Trophoblast cell (in vitro differentiated cells and primary cell): ENCODE data around the gene ISG20L2.
A peak's percentile ranks its signal among the peaks of the same experiment; 100 is the strongest.

ENCODE experiments used
- DNase-seq, 2 donors: peaks; one replicate each; pipeline ENCODE4 v3.0.0-alpha.2; 2016
- H2AFZ ChIP-seq: 2 replicates; pipeline ENCODE4 v1.6.1; 2013; ENCODE audit warnings: low read length, moderate library complexity, mild to moderate bottlenecking; ENCODE audit not compliant: insufficient read depth, poor library complexity
- H2AK5ac ChIP-seq: 2 replicates; pipeline ENCODE4 v1.6.1; 2013; ENCODE audit warnings: mild to moderate bottlenecking, low read length
- H2BK120ac ChIP-seq: 2 replicates; pipeline ENCODE4 v1.6.1; 2013; ENCODE audit warnings: low read length, mild to moderate bottlenecking, moderate library complexity; ENCODE audit not compliant: insufficient read depth, poor library complexity
- H2BK12ac ChIP-seq: 2 replicates; pipeline ENCODE4 v1.6.1; 2013; ENCODE audit warnings: mild to moderate bottlenecking, low read length, moderate library complexity
- H2BK5ac ChIP-seq: 2 replicates; pipeline ENCODE4 v1.6.1; 2013; ENCODE audit warnings: low read length, low read depth, moderate library complexity, mild to moderate bottlenecking; ENCODE audit not compliant: poor library complexity
- H3K14ac ChIP-seq: 2 replicates; pipeline ENCODE4 v1.6.1; 2013; ENCODE audit warnings: mild to moderate bottlenecking, low read length
- H3K18ac ChIP-seq: 2 replicates; pipeline ENCODE4 v1.6.1; 2013; ENCODE audit warnings: mild to moderate bottlenecking, low read length
- H3K23ac ChIP-seq: 2 replicates; pipeline ENCODE4 v1.6.1; 2013; ENCODE audit warnings: low read length
- H3K27ac ChIP-seq: 2 replicates; pipeline ENCODE4 v1.5.1; 2013; ENCODE audit warnings: low read depth, mild to moderate bottlenecking, inconsistent platforms, low read length, moderate library complexity
- H3K27me3 ChIP-seq: 2 replicates; pipeline ENCODE4 v1.6.1; 2013; ENCODE audit warnings: inconsistent platforms, mild to moderate bottlenecking, low read length, moderate library complexity; ENCODE audit not compliant: insufficient read depth
- H3K36me3 ChIP-seq, 2 experiments: 1 replicate in 1 of 2; 2 replicates in 1 of 2; pipeline ENCODE4 v1.6.1; 2013; ENCODE audit warnings: low read length in 2 of 2, mild to moderate bottlenecking in 2 of 2, moderate library complexity in 1 of 2; ENCODE audit not compliant: insufficient read depth in 2 of 2, control insufficient read depth in 1 of 2
- H3K4ac ChIP-seq: 2 replicates; pipeline ENCODE4 v1.6.1; 2013; ENCODE audit warnings: low read depth, mild to moderate bottlenecking, low read length, moderate library complexity
- H3K4me1 ChIP-seq, 2 experiments: 1 replicate in 1 of 2; 2 replicates in 1 of 2; pipeline ENCODE4 v1.6.1; 2013; ENCODE audit warnings: low read length in 2 of 2, mild to moderate bottlenecking in 2 of 2, moderate library complexity in 1 of 2; ENCODE audit not compliant: insufficient read depth in 2 of 2, control insufficient read depth in 1 of 2
- H3K4me2 ChIP-seq: 2 replicates; pipeline ENCODE4 v1.6.1; 2013; ENCODE audit warnings: inconsistent platforms, mild to moderate bottlenecking, low read length, moderate library complexity
- H3K4me3 ChIP-seq: 2 replicates; pipeline ENCODE4 v1.5.1; 2013; ENCODE audit warnings: mild to moderate bottlenecking, low read depth, low read length, inconsistent platforms
- H3K79me1 ChIP-seq: one replicate; pipeline ENCODE4 v1.6.1; 2013; ENCODE audit warnings: low read length
- H3K79me2 ChIP-seq: 2 replicates; pipeline ENCODE4 v1.6.1; 2013; ENCODE audit warnings: low read length, mild to moderate bottlenecking; ENCODE audit not compliant: control insufficient read depth, insufficient read depth, poor library complexity
- H3K9ac ChIP-seq: 2 replicates; pipeline ENCODE4 v1.6.1; 2013; ENCODE audit warnings: mild to moderate bottlenecking, low read length
- H3K9me3 ChIP-seq: 2 replicates; pipeline ENCODE4 v1.6.1; 2013; ENCODE audit warnings: low read depth, mild to moderate bottlenecking, control low read depth, inconsistent platforms, low read length; ENCODE audit not compliant: insufficient read depth
- H4K12ac ChIP-seq: 2 replicates; pipeline ENCODE4 v1.6.1; 2013; ENCODE audit warnings: low read depth, mild to moderate bottlenecking, low read length, moderate library complexity
- H4K8ac ChIP-seq: 2 replicates; pipeline ENCODE4 v1.6.1; 2013; ENCODE audit warnings: low read depth, mild to moderate bottlenecking, low read length, moderate library complexity
- H4K91ac ChIP-seq: one replicate; pipeline ENCODE4 v1.6.1; 2013; ENCODE audit warnings: low read depth, mild to moderate bottlenecking, low read length, moderate library complexity
- WGBS: extraction: QIAGEN DNeasy Blood & Tissue Kit; methylation state at CpG from one replicate; pipeline ENCODE4 v1.1.7; 2013; ENCODE audit warnings: missing lambda C conversion rate; ENCODE audit not compliant: insufficient read length, insufficient coverage; ENCODE audit errors: extremely low coverage; 5-methylcytosine and 5-hydroxymethylcytosine counted together

ISG20L2 gene

DNA sequence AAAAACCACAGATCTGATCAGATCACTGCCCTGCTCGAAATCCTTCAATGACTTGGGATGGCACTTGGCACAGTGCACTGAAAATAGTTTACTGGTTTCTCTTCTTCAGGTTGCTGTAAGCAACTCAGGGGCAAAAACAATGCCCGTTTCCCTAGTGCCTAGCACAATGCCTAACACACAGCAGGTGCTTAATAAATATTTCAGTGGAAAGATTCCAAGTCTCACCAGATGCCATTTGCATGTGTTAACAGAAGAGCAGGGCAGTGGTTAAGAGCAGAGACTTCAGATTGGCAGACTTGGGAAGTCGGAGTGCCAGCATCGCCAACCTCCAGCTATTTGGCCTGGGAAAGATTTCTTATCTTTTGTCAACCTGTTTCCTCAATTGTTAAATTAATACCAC lies 11.2 kb downstream of the ISG20L2 start:
- H3K4me3 ChIP-seq: no peak overlapping the region
- H2AFZ ChIP-seq: no peak overlapping the region
- no peak overlapping the region for H3K27ac ChIP-seq
- no CpG with 5 or more reads among the region's 4 CpGs for WGBS
- H2BK120ac ChIP-seq: no peak overlapping the region
- H3K4me1 ChIP-seq: peaks cover 15 to 23% of the 10 kb centered on the region in 2 experiments
- H3K36me3 ChIP-seq: peaks cover 6 to 9% of the 10 kb centered on the region in 2 experiments
- no peak overlapping the region for H3K23ac ChIP-seq
- DNase-seq: no peak
- no peak overlapping the region for H2BK5ac ChIP-seq
- H3K9ac ChIP-seq: no peak overlapping the region
- no peak overlapping the region for H3K4ac ChIP-seq
- H3K14ac ChIP-seq: no peak overlapping the region
- H3K79me1 ChIP-seq: peaks cover 3% of the 10 kb centered on the region
- H3K27me3 ChIP-seq: no peaks in the 10 kb centered on the region
- H3K9me3 ChIP-seq: no peaks in the 10 kb centered on the region
- H4K91ac ChIP-seq: no peak overlapping the region
- H4K8ac ChIP-seq: no peak overlapping the region
- H3K79me2 ChIP-seq: no peaks in the 10 kb centered on the region
- H2BK12ac ChIP-seq: no peak overlapping the region
- no peak overlapping the region for H2AK5ac ChIP-seq
- H3K4me2 ChIP-seq: no peak overlapping the region
- no peak overlapping the region for H4K12ac ChIP-seq
- H3K18ac ChIP-seq: no peak overlapping the region

DNA sequence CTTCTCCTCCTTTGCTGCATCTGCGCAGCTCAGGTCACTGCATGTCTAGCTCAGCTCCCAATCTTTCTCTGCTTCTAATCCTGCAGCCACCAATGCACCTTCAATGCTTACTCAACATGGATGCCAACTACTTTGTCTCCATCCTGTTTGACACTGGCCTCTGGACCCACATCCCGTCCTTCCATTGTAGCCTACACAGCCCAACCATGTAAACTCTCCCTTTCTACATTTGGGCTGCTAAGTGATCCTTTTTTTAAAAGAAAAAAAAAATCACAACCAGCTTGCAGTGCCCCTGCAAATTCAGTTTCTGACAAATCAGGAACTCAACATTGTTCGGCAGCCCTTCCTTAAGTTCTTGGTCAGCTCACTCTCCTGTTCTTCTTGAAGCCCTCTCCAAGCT lies 13.7 kb downstream of the ISG20L2 start:
- H3K36me3 ChIP-seq: no peaks in the 10 kb centered on the region
- H2AFZ ChIP-seq: no peak overlapping the region
- no peaks in the 10 kb centered on the region for H3K79me2 ChIP-seq
- no peak overlapping the region for H4K91ac ChIP-seq
- H3K18ac ChIP-seq: no peak overlapping the region
- no CpG with 5 or more reads among the region's 3 CpGs for WGBS
- H3K9ac ChIP-seq: no peak overlapping the region
- peaks cover 8% of the 10 kb centered on the region for H3K79me1 ChIP-seq
- H3K4me2 ChIP-seq: no peak overlapping the region
- no peak overlapping the region for H3K4me3 ChIP-seq
- H2BK5ac ChIP-seq: no peak overlapping the region
- H3K27me3 ChIP-seq: no peaks in the 10 kb centered on the region
- H2BK12ac ChIP-seq: no peak overlapping the region
- H3K9me3 ChIP-seq: no peaks in the 10 kb centered on the region
- no peak overlapping the region for H3K27ac ChIP-seq
- no peak overlapping the region for H3K14ac ChIP-seq
- DNase-seq: no peak
- H3K4me1 ChIP-seq: peaks cover 24 to 29% of the 10 kb centered on the region in 2 experiments
- H3K23ac ChIP-seq: no peak overlapping the region
- no peak overlapping the region for H4K12ac ChIP-seq
- no peak overlapping the region for H2AK5ac ChIP-seq
- H4K8ac ChIP-seq: no peak overlapping the region
- no peak overlapping the region for H2BK120ac ChIP-seq
- H3K4ac ChIP-seq: no peak overlapping the region

DNA sequence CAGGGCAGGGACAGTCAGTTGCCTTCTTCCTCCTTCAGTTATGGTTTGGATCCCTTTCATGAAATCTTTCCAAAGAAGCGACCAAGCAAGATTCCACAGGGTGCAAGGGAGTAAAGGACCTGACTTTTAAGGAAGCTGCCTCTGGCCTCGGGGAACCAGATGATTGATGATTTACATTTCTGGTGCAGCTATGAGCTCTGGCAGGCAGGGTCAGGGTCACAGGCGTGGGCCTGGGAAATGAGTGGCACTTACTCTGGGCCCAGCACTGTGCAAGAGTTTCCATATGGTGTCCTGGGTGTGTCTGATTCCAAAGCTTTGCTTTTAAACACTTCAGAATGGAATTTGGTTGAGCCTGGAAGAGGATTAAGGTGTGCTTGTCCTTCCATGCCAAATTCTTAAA lies 15.9 kb downstream of the ISG20L2 start:
- no peak overlapping the region for H3K18ac ChIP-seq
- no peak overlapping the region for H3K14ac ChIP-seq
- no peak overlapping the region for H2BK120ac ChIP-seq
- no peak overlapping the region for H4K8ac ChIP-seq
- DNase-seq: peak; percentile 68 to 75
- H3K36me3 ChIP-seq: no peaks in the 10 kb centered on the region
- no peak overlapping the region for H2AK5ac ChIP-seq
- no peak overlapping the region for H2BK12ac ChIP-seq
- no peaks in the 10 kb centered on the region for H3K9me3 ChIP-seq
- H3K27ac ChIP-seq: peak overlapping the region; percentile 76
- H4K12ac ChIP-seq: no peak overlapping the region
- no peaks in the 10 kb centered on the region for H3K79me2 ChIP-seq
- H2BK5ac ChIP-seq: no peak overlapping the region
- no peak overlapping the region for H3K23ac ChIP-seq
- peaks cover 44 to 50% of the 10 kb centered on the region in 2 experiments for H3K4me1 ChIP-seq
- no peak overlapping the region for H2AFZ ChIP-seq
- no peaks in the 10 kb centered on the region for H3K27me3 ChIP-seq
- H3K79me1 ChIP-seq: peaks cover 8% of the 10 kb centered on the region
- H3K4me2 ChIP-seq: peak overlapping the region; percentile 39
- WGBS: no CpG with 5 or more reads among the region's 3 CpGs
- peak overlapping the region; percentile 49 for H4K91ac ChIP-seq
- H3K4ac ChIP-seq: no peak overlapping the region
- no peak overlapping the region for H3K4me3 ChIP-seq
- H3K9ac ChIP-seq: no peak overlapping the region

DNA sequence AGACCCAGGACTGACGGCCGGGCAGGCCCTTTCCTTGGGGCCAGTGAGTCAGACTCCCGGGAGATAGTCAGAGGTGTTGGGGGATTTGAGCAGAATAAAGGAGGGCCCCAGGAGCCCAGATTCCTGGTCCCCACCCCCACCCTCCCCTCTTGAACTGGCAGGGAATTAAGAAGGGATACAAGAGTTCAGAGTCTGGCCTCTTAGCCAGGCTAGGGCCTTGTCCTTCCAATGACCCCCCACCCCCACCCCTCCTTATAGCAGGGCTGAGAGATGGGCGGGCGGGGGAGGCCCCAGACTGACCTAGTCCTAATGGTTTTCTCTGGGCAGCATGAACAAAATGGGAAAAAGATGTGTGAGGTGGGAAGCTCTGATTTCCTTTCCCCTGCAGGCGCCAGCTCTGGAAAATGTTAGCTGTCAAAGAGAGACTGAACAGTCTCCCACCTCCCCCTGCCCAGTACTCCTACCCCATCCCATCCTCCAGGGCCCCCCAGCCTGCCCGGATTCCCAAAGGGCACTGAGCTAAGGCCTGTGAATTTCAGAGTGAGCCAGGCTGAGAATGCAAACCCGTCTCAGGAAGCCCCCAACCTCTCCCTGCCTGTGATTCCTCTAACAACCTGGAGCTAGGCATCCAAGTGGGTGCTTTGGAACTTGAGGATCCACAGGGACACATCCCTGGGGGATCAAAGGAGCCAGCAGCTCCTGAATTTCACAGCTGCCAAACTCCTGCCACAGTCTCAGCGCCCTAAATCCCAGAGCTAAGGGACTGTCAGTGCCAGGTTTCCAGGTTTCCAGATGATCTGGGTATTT lies 17.4 kb downstream of the ISG20L2 start:
- Histone ChIP-seq H3K4me1 (peaks cover 55 to 62% of the 10 kb centered on the region in 2 experiments), H2BK12ac (no peak overlapping the region), H2AFZ (no peak overlapping the region), H3K9me3 (no peaks in the 10 kb centered on the region), H3K27ac (peak overlapping the region; percentile 29), H3K18ac (no peak overlapping the region), H2BK5ac (peak overlapping the region; percentile 31), H3K27me3 (no peaks in the 10 kb centered on the region), H3K9ac (no peak overlapping the region), H3K23ac (no peak overlapping the region), H2AK5ac (no peak overlapping the region), H3K14ac (no peak overlapping the region), H3K4me3 (no peak overlapping the region), H3K79me1 (peaks cover 16% of the 10 kb centered on the region), H4K91ac (peak overlapping the region; percentile 8), H3K79me2 (no peaks in the 10 kb centered on the region), H3K36me3 (no peaks in the 10 kb centered on the region), H2BK120ac (peak overlapping the region; percentile 21), H3K4ac (no peak overlapping the region), H4K8ac (no peak overlapping the region), H4K12ac (no peak overlapping the region), H3K4me2 (peak overlapping the region; percentile 18)
- no CpG with 5 or more reads among the region's 9 CpGs for WGBS
- DNase-seq: no peak
